Measurements from ENCODE around the gene ASB18. TPM values are rescaled to one million over a fixed set of nuclear protein-coding genes. Genes with fewer than 3 reads are reported as not detected.

ASB18 gene
- total and polyA plus RNA-seq, 8 donors = 0.05 to 0.07 (median 0.06) TPM; not detected in 5

GRCh38 chr2:236287656-236288055 is 23.4 kb upstream of the ASB18 start:
- Histone ChIP-seq H3K4me3 (no peak overlapping the region), H3K36me3 (no peaks in the 10 kb centered on the region), H3K9me3 (no peaks in the 10 kb centered on the region), H3K27ac (no peak overlapping the region), H3K27me3 (peaks cover 0 to 20% of the 10 kb centered on the region in 2 donors), H3K4me1 (no peaks in the 10 kb centered on the region)
- no peak for DNase-seq
- intact Hi-C loops (cut with DNase I) = no loop called here
- no peak for TF ChIP-seq CTCF (IDR thresholded peaks at IDR 0.05)
- no peak for ATAC-seq

- peaks cover 0 to 20% of the 10 kb centered on the region in 2 donors for H3K27me3 ChIP-seq
- no peaks in the 10 kb centered on the region for H3K36me3 ChIP-seq
- no peak for ATAC-seq
- DNase-seq = no peak
- H3K4me3 ChIP-seq = no peak overlapping the region
- intact Hi-C loops (cut with DNase I) = no loop called here
- no peaks in the 10 kb centered on the region for H3K4me1 ChIP-seq
- TF ChIP-seq CTCF (IDR thresholded peaks at IDR 0.05) = no peak
- H3K27ac ChIP-seq = no peak overlapping the region
- no peaks in the 10 kb centered on the region for H3K9me3 ChIP-seq
Measured at GRCh38 chr2:236286873-236287545, 22.8 kb upstream of the ASB18 start.

- no peak overlapping the region for H3K4me3 ChIP-seq
- peaks cover 0 to 14% of the 10 kb centered on the region in 2 donors for H3K27me3 ChIP-seq
- ATAC-seq (no peak), DNase-seq (no peak)
- no peaks in the 10 kb centered on the region for H3K36me3 ChIP-seq
- intact Hi-C loops (cut with DNase I) = no loop called here
- peaks cover 0 to 10% of the 10 kb centered on the region in 2 donors for H3K9me3 ChIP-seq
- no peak for TF ChIP-seq CTCF (IDR thresholded peaks at IDR 0.05)
- no peak overlapping the region for H3K27ac ChIP-seq
- H3K4me1 ChIP-seq = no peaks in the 10 kb centered on the region
Measured at GRCh38 chr2:236284208-236284607, 20.0 kb upstream of the ASB18 start.

- no peak overlapping the region for H3K4me3 ChIP-seq
- no peaks in the 10 kb centered on the region for H3K36me3 ChIP-seq
- no peak overlapping the region for H3K27ac ChIP-seq
- ATAC-seq = no peak
- no peak for TF ChIP-seq CTCF (IDR thresholded peaks at IDR 0.05)
- H3K4me1 ChIP-seq = no peaks in the 10 kb centered on the region
- H3K27me3 ChIP-seq = peaks cover 0 to 6% of the 10 kb centered on the region in 2 donors
- DNase-seq = no peak
- H3K9me3 ChIP-seq = peaks cover 0 to 15% of the 10 kb centered on the region in 2 donors
- intact Hi-C loops (cut with DNase I) = no loop called here
Measured at GRCh38 chr2:236282406-236282805, 18.2 kb upstream of the ASB18 start.

- DNase-seq = no peak
- peaks cover 0 to 15% of the 10 kb centered on the region in 2 donors for H3K9me3 ChIP-seq
- no peaks in the 10 kb centered on the region for H3K4me1 ChIP-seq
- H3K27me3 ChIP-seq = peaks cover 0 to 4% of the 10 kb centered on the region in 2 donors
- H3K36me3 ChIP-seq = no peaks in the 10 kb centered on the region
- ATAC-seq = no peak
- no peak overlapping the region for H3K27ac ChIP-seq
- intact Hi-C loops (cut with DNase I) = no loop called here
- TF ChIP-seq CTCF (IDR thresholded peaks at IDR 0.05) = no peak
- H3K4me3 ChIP-seq = no peak overlapping the region
Measured at GRCh38 chr2:236281423-236281822, 17.2 kb upstream of the ASB18 start.
